T1000 (cell line): ENCODE results near the gene THAP4.

Source experiments
- DNase-seq: peaks from one replicate; lab custom pipeline; 2025; ENCODE audit warnings: mixed read lengths; lab: John Stamatoyannopoulos, UW

THAP4 gene

DNA sequence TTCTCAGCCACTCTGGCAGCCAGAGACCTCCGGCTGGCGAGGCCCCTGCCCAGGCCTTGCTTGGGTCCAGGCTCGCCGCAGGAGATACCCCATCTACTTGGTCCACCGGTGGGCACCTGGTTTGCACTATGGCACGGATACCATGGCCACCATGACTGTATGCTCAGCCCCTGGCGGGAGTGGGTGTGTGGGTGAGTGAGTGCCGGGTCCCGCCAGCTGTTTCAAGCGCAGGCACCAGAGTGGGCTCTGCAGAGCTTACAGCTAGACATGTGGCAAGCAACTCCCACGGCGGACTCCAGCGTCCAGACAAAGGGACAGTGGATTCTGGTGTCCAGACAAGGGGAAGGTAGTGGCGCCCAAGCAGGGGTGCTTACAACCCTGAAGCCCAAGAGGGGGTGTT is 2.0 kb upstream of the THAP4 start:
- no peak for DNase-seq

DNA sequence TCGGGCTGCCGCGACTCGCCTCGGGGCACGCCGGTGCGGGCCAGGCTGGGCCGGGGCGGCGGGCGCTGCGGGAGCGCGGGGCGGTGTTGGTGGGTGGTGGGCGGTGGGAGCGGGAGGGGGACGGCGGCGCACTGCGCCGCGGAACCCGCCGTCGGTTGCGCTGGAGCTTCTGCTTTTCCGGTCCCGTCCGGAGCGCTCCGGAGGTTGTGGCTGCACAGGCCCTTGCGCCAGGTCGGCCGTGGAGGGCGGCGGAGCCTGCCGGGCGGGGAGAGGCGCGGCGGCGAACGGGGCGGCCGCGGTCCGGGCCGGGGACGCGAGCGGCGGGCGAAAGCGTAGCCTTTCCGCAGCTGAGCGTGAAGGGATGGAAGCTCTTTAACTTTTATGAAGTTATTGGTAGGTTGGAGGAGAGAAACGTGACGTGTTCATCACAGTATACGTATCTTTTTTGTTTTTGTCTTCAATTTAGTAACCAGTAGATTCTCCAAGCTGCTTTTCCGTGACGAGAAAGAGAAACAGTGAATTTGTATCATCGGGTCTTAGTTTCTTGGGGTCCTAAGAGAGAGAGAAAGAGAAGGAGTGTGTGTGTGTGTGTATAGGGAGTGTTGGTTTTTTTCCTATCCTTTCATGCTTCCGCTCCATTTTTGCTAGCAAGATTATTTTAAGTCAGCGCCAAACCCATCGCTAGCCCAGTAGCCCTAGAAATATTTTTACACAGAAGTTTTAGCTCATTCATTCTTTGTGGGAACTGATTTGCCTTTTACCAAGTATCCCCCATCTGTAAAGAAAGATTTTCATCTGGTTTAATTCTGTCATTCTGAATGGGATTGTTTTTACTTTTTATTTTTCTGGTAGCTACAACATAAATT is 1.1 kb upstream of the THAP4 start:
- DNase-seq: no peak

DNA sequence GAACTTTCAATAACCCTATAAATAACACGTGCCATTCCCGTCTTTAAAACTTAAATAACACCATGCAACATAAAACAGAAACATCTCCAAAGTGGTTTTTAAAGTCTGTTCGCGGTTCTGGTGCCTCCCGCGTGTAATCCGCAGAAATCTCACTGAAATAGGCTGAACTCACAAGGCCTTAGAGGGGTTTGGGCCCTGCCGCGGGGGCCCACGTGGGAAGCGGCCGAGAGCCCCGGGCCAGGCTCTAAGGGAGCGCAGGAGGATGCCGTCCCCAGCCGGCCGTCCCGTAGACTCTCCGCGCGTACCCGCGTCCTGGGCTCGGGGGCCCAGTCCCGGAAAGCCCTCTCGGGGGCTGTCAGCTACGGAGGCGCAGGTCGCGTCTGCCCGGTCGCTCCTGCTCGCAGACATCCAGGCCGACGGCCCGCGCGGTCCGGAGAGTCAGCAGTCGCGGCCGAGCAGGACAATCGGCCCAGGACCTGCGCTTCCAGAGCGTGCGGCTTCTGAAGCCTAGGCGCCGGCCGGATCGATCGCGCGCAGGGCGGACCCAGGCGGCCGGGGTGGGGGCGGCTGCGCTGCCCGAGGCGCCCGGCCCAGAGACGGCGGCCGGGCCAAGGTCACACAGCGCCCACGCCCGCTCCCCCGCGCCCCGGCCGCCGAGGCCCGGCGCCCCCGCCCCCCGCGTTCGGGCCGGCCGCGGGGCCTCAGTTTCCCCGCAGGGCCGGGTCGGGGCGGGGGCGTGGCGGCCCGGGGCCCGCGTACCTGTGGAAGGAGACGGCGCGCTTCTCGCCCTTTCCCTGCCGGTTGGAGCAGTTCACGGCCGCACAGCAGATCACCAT is 558 bp downstream of the THAP4 start:
- DNase-seq: no peak

DNA sequence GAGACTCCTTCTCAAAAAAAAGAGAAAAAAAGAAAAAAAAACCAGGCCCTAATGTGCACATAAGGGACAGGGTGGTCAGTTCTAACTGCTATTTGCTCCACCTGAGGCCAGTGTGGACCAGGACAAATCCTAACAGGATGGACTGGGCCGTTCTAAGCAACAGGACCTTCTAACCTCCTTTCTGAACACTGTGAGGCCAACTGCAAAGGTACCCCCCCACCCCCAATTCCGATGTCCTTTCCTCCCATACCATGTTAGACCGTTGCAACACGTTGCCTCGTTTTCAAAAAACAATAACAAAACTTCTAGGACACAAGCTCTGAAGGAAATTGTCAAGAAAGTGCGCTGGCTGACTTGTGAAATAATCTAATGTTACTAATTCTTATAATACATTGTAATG is 1.2 kb downstream of the THAP4 start:
- DNase-seq: no peak

DNA sequence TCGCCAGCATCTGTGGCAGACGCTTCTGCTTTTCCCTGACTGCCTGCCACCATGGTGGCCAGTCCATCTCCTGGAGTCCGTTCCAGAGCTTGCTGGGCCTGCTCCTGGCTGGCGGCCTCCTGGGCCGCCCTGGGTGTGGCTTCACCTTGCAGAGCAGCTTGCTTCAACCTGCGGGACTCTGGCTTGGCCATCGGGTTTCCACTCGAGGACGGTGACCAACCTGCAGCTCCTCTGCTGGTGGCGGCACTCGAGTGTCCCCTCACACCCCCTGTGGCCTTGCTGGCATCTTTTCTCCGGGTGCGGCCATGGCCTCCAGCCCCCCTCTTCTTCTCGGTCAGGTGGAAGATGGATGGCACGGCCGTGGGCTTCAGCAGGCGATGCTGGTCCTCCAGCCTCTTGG is 3.4 kb downstream of the THAP4 start:
- DNase-seq: no peak

DNA sequence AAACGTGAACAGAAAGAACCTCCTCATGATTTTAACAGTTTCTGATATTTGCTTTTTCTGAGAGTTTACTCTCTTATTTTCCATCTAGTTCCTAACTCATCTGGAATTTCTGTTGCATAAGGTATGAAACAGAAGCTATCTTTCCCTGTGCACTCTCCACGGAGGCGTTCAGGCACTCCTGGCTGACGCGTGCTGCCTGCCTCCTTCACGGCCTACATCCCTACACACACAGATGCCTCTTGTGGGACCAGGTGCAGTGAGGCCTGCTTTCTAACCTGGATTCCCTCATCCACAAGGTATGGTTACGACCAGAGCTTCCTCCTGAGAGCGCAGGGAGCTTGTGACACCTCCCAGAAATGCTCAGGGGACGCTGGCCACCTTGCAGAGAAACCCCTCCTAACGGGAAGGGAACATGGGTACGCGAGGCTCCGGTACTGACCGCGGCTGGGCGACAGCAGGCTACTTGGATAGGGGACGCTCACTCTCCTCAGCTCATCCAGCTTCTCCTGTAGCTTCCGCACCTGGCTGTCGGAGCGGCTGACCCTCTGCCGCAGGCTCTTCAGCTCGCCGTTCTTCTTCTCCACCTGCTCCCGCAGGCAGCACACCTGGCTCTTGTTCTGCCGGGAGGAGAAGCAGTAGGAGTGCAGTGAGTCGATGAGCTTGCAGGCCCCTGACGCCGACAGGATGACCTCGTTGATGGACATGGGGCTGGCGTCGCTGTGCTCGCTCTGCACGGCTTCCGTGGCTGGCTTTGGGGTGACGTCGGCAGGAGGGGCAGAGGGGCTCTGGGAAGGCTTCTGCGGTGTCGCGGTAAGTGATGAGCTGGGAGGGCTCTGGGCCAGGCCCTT is 4.3 kb downstream of the THAP4 start:
- DNase-seq: no peak

DNA sequence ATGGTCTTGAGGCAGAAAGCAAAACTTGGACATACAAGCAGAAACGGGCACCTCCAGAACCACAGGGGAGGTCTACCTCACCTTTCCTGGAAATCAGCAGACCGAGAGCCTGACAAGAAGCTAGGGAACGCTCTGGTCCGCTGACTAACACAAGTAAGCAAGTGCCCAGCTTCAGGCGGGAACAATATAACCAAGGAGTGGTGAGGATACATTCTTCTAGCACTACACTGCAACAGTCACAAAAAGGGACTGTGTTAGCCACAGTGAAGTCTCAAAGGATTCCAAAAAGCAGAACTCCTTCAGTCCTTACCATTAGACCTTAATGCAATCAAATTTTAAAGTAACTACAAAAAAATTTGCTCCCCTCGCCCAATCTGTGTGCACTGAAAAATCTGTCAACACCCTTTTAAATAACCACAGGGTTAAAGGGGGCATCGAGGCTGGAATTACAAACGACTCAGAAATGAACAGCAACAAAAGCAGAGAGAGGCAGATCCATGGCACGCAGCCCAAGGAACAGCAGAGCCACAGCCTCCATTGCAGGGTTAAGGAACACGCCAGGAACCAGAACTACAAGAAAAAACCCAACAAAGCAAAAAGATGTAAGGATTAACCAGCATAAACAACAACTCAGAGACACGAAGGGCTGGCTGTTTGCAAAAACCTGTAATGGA is 7.1 kb downstream of the THAP4 start:
- no peak for DNase-seq

DNA sequence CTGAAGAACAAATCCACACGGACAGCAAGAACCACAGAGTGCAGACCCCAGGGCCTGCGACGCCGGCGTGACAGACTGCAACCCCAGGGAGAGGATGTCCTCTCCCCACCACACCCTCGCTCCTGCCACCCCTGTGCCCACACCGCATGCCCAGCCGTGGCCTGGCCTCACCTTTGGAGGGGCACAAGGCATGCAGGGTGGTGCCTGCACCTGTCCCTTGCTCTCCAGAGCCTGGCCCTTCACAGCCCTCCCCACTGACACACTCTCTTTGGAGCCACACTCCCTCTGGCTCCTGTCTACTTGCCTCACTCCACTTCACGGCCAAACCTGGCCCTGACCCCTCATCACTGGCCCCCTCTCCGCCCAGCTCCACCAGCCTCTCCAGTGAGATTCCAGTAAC is 9.3 kb downstream of the THAP4 start:
- DNase-seq: no peak

DNA sequence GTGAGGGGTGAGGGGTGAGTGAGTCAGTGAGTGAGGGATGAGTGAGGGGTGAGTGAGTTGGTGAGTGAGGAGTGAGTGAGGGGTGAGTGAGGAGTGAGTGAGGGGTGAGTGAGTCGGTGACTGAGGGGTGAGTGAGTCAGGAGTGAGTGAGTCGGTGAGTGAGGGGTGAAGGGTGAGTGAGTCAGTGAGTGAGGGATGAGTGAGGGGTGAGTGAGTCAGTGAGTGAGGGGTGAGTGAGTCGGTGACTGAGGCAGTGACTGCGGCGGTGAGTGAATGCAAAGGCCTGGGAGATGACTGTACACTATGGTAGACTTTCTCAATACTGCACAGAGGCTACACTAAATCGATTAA is 16.6 kb downstream of the THAP4 start:
- DNase-seq: peak; percentile 51

DNA sequence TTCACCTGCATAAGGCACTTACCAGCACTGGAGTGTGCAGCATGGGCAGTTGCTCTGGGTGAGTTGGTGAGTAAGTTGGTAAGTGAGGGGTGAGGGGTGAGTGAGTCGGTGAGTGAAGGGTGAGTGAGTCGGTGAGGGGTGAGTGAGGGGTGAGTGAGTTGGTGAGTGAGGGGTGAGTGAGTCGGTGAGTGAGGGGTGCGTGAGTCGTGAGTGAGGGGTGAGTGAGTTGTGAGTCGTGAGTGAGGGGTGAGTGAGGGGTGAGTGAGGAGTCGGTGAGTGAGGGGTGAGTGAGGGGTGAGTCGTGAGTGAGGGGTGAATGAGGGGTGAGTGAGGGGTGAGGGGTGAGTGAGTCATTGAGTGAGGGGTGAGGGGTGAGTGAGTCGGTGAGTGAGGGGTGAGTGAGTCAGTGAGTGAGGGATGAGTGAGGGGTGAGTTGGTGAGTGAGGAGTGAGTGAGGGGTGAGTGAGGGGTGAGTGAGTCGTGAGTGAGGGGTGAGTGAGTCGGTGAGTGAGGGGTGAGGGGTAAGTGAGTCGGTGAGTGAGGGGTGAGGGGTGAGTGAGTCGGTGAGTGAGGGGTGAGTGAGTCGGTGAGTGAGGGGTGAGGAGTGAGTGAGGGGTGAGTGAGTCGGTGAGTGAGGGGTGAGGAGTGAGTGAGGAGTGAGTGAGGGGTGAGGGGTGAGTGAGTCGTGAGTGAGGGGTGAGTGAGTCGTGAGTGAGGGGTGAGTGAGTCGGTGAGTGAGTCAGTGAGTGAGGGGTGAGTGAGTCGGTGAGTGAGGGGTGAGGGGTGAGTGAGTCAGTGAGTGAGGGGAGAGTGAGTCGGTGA is 17.1 kb downstream of the THAP4 start:
- DNase-seq: no peak

DNA sequence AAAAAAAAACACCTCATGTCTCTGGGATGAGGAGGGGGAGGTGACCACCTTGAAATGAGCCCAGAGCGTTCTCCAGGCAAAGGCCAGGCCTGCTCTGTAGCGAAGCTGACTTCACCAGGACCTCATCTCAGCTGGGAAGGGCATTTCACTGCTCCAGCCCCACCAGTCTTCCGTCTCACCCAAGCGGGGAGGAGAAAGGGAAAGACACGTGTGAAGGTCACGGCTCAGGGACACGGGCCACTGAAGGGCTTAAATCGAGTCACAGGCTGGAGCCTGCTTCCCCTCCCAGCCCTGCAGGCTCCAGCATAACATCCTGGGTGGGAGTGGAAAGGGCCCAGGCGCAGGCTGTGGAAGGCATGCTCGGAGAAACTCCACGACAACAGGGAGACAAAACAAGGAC is 18.1 kb downstream of the THAP4 start:
- DNase-seq: no peak

DNA sequence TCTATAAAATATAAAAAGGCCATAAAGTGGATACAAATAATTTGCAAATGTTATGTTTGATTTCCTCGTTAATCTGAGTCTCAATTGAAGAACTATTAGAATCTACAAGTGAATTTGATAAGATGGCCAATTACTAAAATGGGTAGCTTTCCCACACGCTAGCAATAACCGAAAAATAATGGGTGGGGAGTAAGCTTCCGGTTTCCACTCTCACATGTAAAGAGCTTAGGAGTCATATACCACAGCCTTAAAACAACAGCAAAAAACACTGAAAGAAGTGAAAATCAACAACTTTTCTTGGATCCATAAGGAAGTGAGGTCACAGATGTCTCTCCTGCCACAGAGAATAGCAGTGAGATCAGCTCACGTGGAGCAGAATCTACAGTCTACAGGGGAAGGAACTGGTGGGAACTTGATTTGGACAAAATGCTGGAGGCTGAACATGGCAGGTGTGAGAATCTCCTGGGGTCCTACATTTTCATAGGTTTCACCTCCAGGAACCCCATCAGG is 18.6 kb downstream of the THAP4 start:
- DNase-seq: no peak

DNA sequence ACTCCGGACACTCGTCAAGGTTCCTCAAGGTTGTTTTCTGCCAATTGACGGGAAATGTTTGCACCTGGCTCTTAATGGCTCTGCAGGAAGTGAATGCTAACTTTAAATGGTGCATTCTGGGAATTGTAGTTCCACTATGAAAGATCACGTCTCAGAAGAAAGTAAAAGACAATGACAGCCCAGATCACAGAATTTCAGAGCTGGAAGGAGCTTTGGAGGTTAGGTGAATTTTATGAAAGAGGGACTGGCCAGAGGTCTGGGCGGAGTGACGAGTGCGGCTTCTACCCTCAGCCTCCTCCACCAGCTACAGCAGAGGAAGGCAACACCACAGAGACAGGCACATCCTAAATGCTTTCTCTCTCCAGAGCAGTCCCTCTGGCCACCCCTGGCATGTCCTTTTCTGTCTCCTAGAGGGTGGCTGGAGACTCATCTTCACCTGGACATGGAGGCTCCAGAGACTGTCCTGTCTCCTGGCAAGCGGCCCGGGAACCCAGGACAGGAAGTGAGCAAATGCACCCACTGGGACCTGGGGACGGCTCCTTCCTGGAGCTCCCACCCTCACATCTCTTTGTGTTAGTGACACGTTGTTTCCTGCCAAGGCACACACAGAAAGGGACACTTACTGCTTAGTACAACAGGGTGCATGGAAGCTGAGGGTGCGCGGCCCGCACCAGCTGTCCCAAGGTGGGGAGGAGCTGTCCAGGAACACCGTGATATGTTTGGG is 19.4 kb downstream of the THAP4 start:
- no peak for DNase-seq

DNA sequence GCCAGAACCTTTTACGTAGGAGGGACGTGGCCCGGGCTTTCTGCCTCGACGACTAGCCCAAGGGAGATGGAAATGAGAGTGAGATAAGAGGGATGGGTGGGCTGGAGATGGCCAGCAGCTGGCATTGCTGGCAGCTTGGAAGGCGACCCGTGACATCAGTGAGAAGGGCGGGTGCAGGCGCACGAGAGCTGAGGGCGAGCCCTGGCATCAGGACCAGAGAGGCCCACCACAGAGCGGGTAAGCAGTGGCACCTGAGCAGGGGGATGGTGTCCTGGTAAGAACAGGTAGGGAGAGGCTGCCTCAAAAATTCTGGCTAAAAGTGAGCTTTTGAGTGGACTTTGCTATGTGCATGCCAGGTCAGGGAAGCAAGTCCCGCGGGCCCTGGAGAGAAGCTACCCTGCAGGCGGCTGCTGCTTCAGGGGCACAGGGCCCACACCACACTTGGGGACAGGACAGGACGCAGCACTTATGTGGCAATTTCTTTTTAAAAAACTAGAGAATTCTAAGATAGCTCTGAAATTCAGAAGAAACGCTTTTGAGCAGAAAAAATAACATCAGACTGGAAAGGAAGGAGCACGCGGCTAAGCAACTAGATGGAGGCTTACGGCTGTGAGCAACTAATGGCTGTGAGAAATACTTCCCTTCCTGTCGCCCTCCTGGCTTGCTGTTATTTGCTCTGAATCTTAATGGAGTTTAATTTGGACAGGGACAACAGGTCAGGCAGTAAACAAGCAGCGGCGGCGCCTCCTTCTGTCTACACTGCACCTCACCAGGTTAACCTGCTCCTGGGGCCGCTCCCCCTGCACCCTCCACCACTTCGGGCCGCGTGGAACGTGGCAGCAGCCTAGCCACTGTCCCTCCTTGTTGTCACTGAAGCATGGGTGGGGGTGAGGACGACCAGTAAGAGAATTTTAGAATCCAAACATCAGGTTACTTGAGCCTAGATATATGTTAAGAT is 20.5 kb downstream of the THAP4 start:
- DNase-seq: no peak

DNA sequence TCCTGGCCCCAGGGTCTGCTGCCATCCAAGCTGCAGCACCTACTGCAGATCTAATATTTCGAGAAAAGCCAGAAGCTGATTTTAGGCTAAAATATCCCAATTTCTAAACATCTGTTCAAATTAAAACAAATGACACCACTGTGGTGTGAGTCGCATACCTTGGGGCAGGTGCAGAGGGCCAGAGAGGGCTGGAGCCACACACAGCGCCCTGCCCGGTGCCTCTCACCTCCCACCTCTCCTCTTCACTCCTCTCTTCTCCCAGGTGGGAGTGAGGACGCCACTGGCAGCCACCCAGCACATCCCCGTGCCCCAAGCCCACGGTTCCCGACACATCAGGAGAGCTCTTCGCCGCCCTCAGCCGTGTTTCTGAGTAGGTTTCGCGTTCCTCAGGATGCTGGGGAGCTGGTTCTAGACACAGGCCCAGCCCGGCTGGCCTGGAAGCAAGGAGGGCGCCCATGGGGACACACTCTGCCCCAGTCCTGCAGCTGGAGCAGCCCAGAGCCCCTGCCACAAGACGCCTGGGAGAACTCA is 21.4 kb downstream of the THAP4 start:
- DNase-seq: no peak

DNA sequence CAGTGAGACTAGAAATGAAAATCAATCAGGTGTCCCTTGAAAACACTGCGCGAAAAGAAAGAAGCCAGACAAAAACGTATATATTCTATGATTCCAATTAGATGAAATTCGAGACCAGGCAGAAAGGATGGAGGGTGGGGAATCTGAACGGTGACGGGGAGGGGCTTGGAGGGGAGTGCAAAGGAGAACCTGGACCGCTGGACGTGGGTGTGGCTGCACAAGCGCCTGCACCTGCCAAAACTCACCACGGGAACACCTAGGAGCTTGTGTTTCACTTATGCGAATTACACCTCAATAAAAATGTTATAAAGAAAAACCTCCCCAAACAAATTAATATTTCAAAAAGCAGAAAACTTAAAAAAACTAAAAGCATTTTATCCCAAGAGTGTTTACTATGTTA is 21.9 kb downstream of the THAP4 start:
- no peak for DNase-seq

DNA sequence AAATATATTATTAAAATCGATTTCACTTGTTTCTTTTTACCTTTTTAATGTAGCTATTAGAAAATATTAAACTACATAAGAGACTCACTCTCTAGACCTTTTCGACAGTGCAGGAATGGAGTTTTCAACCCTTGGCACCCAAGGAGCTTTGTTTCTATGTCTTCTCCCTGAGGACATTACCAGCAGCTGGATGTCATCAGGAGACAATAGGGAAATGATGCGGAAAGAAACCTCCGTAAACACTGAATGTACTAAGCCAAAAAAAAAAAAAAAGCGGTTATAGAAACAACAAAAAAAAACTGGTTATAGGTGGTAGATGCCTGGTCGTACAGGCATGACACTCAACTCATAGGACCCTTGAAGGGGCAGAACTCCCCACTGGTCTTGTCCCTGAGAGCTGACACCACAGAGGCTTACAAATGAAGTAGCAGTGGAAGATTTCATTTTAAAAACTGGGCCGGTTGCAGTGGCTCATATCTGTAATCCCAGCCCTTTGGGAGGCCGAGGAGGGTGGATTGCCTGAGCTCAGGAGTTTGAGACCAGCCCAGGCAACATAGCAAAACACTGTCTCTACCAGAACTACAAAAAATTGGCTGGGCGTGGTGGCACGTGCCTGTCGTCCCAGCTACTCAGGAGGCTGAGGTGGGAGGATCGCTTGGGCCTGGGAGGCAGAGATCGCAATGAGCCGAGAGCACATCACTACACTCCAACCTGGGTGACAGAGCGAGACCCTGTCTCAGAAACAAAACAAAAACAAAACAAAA is 23.8 kb downstream of the THAP4 start:
- DNase-seq: no peak
